NCI-H1105 treated with DMSO at 0.1 percent for 48 hours (cell line): ENCODE measurements around the gene IREB2.

Experiments used
- DNase-seq: peaks from one replicate; lab custom pipeline; 2025; lab: John Stamatoyannopoulos, UW

The IREB2 gene

GRCh38 chr15:78406016-78406585 is 31.9 kb upstream of the IREB2 start:
- DNase-seq, result no peak

- no peak for DNase-seq
Measured at GRCh38 chr15:78407608-78408354, 30.2 kb upstream of the IREB2 start.

- DNase-seq, result no peak
Measured at GRCh38 chr15:78408355-78408640, 29.7 kb upstream of the IREB2 start.

- DNase-seq, result no peak
Measured at GRCh38 chr15:78408961-78409360, 29.1 kb upstream of the IREB2 start.

- DNase-seq, result no peak
Measured at GRCh38 chr15:78411061-78411460, 27.0 kb upstream of the IREB2 start.

- peak; percentile 36 for DNase-seq
Measured at GRCh38 chr15:78414621-78415250, 23.3 kb upstream of the IREB2 start.

GRCh38 chr15:78415284-78415683 is 22.7 kb upstream of the IREB2 start:
- DNase-seq, result peak; percentile 90

GRCh38 chr15:78417754-78418630 is 20.0 kb upstream of the IREB2 start:
- no peak for DNase-seq

GRCh38 chr15:78418686-78419085 is 19.3 kb upstream of the IREB2 start:
- no peak for DNase-seq

- no peak for DNase-seq
Measured at GRCh38 chr15:78419367-78419766, 18.6 kb upstream of the IREB2 start.

- DNase-seq, result no peak
Measured at GRCh38 chr15:78420220-78420619, 17.8 kb upstream of the IREB2 start.

GRCh38 chr15:78420766-78421165 is 17.2 kb upstream of the IREB2 start:
- DNase-seq, result no peak

- no peak for DNase-seq
Measured at GRCh38 chr15:78421238-78421965, 16.6 kb upstream of the IREB2 start.

GRCh38 chr15:78422571-78423340 is 15.3 kb upstream of the IREB2 start:
- DNase-seq, result peak; percentile 57

- DNase-seq, result no peak
Measured at GRCh38 chr15:78424673-78425072, 13.3 kb upstream of the IREB2 start.

GRCh38 chr15:78425643-78426042 is 12.4 kb upstream of the IREB2 start:
- DNase-seq, result no peak

- no peak for DNase-seq
Measured at GRCh38 chr15:78426300-78426699, 11.7 kb upstream of the IREB2 start.

GRCh38 chr15:78427953-78428352 is 10.1 kb upstream of the IREB2 start:
- DNase-seq, result no peak

GRCh38 chr15:78429477-78429876 is 8.5 kb upstream of the IREB2 start:
- peak; percentile 10 for DNase-seq

GRCh38 chr15:78431955-78432354 is 6.1 kb upstream of the IREB2 start:
- DNase-seq, result no peak

- DNase-seq, result no peak
Measured at GRCh38 chr15:78432664-78433063, 5.4 kb upstream of the IREB2 start.
